CD4-positive, alpha-beta T cell treated with Interleukin-17A for 1 hour (primary cell): Measurements from ENCODE around the gene STARD10.
"Not testable (repeated sequence)": the region's sequence is repeated elsewhere in the genome, so short reads cannot be mapped to it uniquely, and the experiment has no call there.

Experiments used
- DNase-seq: peaks from one replicate; pipeline ENCODE4 v3.0.0-alpha.2; 2020

Gene STARD10

DNA sequence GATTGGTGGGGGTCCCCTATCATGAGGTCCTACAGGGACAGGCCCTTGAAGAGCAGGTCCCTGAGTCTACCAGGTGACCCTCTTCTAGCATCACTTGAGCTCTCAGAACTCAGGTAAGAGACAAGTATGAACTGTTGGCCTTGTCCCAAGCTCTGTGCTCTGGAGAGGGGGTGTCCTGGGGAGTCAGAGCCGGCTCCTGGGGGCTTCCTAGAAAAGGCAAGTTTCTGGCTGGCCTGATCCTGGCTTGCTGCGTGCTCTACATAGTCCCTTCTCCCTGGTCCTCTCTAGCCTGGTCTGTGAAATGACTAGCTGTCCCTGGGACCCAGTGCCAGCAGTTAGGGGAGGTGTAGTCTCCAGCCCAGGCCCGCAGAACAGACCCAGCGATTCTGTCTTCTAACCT, 31.8 kb upstream of the STARD10 start:
- DNase-seq, result no peak

- DNase-seq, result no peak
Measured at GRCh38 chr11:72824811-72825505, 31.1 kb upstream of the STARD10 start.

DNA sequence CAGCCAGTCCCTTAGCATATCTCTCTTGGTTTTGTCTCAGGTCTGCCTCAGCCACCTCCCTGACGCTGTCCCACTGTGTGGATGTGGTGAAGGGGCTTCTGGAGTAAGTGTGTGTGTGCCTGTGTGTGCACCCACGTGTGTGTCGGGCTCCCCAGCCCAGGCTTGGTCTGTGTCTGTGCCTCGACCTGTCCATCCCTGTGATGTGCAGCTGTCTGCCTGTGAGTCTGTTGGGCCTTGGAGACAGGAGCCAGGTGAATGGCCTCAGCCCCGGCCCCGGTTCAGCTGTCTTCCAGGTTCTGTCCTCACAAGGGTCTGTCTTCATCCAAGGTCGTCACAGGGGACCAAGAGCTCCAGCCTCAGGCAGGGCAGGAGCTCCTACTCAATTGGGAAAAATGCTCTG, 30.2 kb upstream of the STARD10 start:
- DNase-seq, result no peak

DNA sequence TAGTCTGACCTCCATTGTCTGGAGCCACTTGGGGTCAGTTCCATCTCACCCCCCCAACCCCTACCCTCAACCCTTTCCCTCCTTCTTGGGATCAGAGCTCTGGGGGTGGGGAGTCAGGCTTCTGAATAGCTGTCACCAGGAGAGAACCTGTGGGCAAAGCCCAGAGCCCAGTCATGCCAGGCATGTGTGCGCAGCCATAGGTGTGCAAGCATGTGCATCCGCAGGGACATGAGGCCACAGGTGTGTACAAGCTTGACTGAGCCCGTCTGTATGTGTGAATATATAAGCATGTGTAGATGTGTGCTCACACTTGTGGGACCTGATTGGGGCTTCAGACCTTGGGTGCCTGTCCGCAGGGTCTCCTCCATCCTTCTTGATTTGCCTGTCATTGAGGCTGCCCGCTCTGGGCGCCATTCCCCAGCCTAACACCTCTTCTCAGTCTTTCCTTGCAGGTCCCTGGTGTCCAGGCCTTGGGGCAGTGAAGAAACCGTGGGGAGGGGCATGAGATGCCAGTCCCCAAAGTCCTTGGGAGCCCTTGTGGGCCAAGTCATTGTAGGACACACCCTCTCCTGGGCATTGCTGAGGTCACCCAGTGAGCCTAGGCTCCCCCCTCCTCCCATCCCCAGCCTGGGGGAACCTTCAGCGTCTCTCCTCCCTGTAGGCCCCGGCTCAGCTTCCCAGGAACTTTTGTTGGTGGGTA, 29.4 kb upstream of the STARD10 start:
- no peak for DNase-seq

DNA sequence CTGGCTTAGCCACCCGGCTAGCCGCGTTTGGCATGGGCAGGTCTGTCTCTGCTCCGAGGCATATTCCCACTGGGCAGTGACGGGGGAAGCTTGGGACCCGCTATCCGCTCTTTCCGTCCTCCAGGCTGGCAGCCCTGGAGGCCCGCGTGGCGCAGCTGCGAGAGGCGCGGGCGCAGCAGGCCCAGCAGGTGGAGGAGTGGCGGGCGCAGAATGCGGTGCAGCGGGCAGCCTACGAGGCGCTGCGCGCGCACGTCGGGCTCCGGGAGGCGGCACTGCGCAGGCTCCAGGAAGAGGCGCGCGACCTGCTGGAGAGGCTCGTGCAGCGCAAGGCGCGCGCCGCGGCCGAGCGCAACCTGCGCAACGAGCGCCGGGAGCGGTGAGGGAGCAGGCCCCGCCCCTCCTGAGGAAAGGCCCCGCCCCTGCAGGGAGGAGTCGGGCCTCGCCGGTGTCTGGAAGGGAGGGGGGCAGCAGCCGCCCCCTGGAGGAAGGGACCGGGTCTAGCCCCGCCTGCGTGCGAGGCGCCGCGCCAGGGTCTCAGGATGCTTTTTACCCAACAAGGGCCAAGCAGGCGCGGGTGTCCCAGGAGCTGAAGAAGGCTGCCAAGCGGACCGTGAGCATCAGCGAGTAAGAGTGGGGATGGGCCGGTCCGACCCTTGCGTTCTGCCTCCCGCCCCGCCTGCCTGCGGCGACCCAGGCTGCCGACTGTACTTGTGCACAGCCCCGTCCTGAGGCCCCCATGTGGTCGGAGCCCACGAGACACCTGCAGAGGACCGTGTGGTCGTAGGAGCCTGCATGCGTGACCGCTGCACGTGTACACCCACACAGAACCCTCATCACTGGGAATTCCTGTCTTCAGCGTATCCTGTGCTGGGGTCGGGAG, 28.3 kb upstream of the STARD10 start:
- DNase-seq, result peak; percentile 95

- no peak for DNase-seq
Measured at GRCh38 chr11:72821221-72821919, 27.5 kb upstream of the STARD10 start.

- DNase-seq, result no peak
Measured at GRCh38 chr11:72820439-72821139, 26.7 kb upstream of the STARD10 start.

GRCh38 chr11:72818971-72819370, 25.1 kb upstream of the STARD10 start:
- DNase-seq, result no peak

GRCh38 chr11:72817966-72818365, 24.1 kb upstream of the STARD10 start:
- DNase-seq, result no peak

DNA sequence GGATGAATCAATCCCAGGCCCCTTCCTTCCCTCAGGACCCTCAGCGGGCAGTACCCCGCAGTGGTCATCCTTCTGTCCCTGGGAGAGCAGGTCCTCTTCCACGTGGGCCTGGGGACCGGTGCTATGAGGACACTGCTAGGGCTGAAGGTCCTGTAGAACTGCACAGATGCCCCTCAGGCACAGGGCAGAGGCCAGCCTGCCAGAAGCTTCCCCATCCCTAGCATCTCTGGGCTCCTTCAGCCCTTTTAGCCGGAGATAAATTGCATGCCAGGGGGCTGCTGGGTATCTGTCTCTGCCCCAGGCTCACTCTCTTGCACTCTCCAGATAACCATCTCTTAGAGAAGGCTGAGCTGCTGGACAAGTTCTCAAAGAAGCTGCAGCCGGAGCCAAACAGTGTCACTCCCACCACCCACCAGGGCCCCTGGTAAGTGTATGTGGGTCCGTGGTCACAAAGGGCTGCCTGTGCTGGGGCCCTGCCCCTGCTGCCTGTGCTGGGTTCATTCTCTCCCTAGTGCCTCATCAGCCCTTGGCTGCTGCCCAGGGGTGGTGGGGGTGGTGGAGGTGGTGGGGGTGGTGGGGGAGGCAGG, 22.6 kb upstream of the STARD10 start:
- no peak for DNase-seq

DNA sequence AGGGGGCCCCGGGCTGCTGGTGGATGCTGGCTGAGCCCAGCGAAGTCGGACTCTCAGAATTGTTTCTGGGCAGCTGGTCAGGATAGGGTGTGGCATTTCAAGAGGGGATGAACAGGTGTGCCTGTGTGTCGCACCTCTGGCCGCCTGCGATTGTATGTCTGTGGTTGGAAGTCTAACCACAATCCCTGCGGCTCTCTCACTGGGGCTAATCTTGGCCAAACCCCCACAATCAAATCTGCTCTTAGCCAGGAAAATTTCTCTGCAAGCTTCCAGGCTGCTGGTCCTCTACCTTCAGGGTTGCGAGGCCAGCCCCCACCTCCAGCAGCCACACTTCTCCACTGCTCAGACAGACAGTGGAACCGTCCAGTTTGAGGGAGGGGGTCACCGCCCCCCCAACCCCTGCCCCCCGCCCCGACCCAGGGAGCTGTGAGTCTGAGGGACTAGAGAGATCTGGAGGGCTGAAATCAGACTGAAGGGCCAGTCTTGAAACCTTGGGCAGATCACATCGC, 21.3 kb upstream of the STARD10 start:
- no peak for DNase-seq

DNA sequence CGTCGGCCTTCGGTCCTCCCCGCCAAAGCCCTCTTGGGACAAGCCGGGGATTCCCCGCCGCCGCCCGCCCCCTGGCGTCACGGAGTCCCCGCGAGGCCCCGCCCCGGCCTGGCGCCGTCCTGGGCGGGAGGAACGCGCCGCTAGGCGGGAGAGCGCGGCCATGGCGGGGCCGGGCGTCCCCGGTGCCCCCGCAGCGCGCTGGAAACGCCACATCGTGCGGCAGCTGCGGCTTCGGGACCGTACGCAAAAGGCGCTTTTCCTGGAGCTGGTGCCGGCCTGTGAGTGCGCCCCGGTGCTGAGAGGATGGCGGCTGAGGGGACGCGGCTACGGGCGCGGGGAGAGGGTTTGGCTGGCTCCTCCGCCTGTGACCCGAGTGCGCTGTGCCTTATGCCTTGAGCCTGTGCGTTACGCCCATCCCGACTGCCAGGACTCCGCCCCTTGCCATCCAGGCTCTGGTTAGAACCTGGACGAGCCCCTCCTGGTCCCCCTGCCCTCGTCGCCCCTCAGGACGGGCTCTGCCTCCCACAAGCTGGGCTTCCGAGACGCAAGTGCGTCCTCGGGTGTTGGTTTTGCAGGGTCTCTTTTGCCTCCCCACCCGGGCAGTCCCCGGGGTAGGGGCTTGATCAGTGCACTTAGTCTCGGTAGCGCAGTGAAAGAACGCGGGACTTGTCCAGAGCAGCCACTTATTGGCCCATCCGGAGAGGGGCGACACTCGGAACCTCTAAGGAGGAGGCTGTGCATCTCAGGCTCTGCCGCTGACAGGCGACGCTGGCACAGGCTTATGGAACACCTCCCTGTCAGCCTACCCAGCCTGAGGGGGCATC, 20.7 kb upstream of the STARD10 start, which contains the start of gene ATG16L2:
Gene ATG16L2 (plus strand): TSS at position 126 of the 824 bp plus-strand sequence. CDS start 35 bp downstream, at position 161.
- DNase-seq, result peak; percentile 90

GRCh38 chr11:72813740-72814285, 20.0 kb upstream of the STARD10 start:
- DNase-seq, result no peak

- peak; percentile 79 for DNase-seq
Measured at GRCh38 chr11:72812967-72813739, 19.3 kb upstream of the STARD10 start.

DNA sequence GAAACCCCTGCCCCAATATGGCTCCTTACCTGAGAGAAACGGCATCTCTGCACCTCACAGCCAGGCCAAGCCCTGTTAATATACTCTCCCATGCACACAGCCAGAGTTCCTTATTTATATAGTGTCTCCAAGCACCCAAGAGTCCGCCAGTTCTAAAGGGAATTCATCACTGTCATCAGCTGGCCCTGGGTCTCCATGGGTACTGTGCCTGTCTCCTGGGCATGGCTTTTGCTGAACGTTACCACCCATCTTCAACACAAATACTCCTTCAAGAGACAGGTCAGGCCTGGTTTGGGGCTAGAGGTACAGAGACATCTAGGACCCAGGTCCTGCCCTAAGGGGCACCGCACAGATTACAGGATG, 18.7 kb upstream of the STARD10 start:
- no peak for DNase-seq

DNA sequence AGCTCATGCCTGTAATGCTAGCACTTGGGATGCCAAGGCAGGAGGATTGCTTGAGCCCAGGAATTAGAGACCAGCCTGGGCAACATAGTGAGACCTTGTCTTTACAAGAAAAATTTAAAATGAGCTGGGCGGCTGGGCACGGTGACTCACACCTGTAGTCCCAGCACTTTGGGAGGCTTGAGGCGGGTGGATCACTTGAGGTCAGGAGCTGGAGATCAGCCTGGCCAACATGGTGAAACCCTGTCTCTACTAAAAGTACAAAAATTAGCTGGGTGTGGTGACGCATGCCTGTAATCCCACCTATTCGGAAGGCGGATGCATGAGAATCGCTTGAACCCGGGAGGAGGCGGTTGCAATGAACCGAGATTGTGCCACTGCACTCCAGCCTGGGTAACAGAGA, 17.8 kb upstream of the STARD10 start:
- not testable (repeated sequence) for DNase-seq

DNA sequence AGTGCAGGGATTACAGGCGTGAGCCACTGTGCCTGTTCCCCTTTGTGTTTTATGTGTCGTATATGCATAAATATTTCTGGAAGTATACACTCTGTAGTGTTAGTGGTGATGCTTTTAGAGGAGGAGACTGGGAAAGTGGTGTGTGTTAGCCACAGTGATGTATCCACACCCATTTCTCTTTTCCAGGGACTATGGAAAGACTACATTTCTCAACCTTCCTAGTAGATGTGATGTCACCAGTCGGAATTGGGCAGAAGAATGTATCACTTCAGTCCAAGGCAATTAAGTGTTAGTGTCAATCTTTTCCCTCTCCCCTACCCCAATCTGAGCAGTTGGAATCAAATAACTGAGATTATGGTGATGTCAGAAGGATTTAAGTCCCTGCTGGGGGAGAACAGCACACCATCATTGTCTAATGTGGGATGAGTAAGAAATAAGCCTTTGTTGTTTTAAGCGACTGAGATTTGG, 14.5 kb upstream of the STARD10 start:
- DNase-seq, result no peak

DNA sequence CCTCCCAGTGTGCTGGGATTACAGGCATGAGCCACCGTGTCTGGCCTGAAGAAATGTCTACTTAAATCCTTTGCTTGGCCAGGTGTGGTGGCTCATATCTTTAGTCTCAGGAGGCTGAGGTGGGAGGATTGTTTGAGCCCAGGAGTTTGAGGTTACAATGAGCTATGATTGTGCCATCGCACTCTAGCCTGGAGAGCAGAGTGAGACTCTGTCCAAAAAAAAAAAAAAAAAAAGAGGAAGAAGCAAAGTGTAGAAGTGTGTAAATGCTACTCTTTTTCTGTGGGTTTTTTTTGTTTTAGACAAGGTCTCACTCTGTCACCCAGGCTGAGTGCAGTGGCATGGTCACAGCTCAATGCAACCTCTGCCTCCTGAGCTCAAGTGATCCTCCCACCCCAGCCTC, 13.9 kb upstream of the STARD10 start:
- no peak for DNase-seq

DNA sequence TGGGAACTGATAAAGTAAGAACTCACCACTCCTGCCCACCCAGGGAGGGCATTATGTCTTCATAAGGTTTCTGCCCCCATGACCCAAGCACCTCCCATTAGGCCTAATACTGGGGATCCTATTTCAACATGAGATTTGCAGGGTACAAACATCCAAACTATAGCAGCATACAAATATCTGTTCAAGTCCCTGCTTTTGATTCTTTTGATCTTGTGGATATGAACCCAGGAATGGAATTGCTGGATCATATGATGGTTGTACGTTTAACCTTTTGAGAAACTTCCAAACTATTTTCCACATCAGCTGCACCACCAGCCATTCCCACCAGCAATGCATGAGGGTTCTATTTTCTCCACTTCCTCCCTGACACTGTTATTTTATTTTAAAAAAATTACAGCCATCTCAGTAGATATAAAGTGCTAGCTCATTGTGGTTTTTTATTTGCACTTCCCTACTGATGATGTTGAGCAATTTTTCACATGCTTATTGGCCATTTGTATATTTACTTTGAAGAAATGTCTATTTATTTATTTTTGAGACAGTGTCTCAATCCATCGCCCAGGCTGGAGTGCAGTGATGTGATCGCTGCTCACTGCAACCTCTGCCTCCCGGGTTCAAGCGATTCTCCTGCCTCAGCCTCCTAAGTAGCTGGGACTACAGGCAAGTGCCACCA, 13.3 kb upstream of the STARD10 start:
- no peak for DNase-seq
